Stimulated activated CD4-positive, alpha-beta T cell treated with anti-CD3 and anti-CD28 coated beads, Interleukin-12 subunit alpha, Interleukin-12 subunit beta, amount 100 ng/mL, for 24 hours (primary cell): Measurements from ENCODE around the gene UVSSA.
"Not testable (repeated sequence)": the region's sequence is repeated elsewhere in the genome, so short reads cannot be mapped to it uniquely, and the experiment has no call there.

Experiments
- DNase-seq, 2 experiments: peaks; one replicate each; pipeline ENCODE4 v3.0.0-alpha.2; 2020; ENCODE audit warnings: low read depth in 2 of 2

Gene UVSSA

DNA sequence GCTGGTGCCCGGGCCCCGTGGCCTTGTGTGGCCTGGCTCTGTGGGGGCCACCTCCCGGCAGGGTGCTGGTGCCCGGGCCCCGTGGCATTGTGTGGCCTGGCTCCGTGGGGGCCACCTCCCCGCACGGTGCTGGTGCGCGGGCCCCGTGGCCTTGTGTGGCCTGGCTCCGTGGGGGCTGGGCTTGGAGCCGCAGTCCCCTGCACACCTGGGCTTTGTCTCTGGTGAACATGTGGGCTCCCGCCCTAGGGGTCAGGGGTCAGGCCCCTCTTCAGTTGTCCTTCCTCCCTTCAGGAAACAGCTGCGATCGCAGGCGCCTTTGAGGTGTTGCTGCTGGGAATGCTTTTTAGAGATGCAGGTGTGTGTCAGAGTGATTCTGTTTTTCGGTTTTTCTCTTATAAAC lies 17.2 kb downstream of the UVSSA start:
- no peak for DNase-seq

DNA sequence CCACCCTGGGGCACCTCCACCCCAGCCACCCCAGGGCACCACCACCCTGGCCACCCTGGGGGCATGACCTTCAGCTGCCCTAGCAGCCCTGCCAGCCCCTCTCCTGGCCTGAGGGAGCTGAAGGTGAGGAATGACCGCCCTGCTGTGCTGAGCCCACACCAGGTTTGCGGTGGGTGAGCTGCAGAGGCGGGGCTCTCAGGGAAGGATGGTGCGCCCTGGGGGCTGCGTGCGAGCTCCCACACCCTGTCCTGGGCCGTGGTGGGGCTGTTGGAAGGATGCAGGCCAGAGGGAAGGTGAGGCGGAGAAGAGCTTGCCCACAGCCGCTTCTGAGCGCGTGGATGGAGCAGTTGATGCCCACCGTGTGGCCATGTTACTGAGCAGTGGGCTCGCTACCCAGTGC lies 17.7 kb downstream of the UVSSA start:
- DNase-seq = no peak

DNA sequence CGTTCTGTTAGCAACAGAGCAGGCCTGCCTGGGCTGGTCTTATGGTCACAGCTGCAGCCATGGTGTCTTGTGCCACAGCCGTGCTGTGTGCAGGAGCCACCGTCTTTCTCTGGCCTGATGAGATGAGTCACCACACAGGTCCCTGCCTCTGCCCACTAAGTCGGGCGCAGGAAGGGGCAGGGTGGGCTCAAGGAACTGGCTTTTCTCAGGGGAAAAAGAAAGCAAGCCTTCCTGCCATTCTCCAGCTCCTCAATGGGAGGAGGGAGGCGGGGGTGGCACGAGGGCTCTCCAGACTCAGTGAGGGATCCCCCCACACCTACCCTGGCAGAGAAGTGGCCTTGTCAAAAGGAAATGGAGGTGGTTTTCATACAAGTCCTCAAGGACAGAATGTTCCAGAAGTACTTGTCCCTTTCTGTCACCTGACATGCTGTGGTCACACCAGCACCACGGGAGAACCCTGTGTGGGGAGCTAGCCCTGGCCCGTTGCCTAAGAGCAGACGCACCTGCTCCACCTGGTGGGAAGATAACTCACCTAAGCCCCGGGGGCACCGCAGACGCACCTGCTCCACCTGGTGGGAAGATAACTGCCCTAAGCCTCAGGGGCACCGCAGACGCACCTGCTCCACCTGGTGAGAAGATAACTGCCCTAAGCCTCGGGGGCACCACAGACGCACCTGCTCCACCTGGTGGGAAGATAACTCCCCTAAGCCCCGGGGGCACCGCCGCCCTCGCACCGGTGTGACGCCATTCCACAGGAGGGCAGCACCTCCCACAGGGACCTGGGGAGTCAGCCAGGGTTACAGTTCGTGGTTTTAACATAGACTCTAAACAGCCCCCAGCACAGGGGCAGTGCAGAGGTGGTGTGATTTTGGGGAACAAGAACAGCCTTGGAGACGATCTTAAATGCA lies 18.5 kb downstream of the UVSSA start:
- DNase-seq = no peak

DNA sequence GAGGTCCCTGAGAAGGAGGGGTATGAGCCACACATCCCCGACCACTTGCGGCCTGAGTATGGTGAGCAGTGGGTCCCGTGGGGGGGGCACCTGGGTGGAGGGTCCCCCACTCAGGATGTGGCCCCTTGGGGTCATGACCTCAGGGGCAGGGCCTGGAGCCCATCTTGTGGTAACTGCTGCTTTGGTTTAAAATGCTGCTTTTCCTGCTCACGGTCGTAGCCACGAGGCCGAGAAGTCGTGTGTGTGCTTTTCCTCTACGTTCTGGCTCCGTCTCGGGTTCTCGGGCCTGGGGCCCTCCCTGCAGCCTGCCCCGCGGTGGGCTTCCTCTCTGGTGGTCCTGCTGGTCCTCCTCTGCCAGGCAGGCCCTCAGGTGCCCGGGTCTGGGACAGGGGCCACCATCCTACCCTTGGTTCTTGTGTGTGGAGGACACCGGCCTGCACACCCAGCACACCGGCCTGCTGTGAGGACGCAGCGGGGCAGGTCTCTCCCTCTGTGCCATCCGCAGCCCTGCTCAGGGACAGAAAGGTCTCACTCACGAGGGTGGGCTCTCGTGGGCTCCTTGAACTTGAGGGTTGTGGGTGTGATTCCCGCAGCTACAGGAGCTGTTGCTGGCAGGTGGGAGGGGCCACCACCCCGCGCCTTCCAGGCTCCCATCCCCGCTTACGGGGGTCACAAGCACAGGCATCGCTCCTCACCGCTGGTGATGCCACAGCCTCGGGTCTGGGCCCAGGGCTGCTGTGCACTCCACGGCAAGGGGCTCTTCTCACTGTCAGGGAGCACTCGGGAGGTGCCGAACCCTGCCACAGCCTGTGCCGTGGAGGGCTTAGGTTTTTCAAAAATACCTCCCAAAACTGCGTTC lies 19.6 kb downstream of the UVSSA start:
- DNase-seq = no peak

DNA sequence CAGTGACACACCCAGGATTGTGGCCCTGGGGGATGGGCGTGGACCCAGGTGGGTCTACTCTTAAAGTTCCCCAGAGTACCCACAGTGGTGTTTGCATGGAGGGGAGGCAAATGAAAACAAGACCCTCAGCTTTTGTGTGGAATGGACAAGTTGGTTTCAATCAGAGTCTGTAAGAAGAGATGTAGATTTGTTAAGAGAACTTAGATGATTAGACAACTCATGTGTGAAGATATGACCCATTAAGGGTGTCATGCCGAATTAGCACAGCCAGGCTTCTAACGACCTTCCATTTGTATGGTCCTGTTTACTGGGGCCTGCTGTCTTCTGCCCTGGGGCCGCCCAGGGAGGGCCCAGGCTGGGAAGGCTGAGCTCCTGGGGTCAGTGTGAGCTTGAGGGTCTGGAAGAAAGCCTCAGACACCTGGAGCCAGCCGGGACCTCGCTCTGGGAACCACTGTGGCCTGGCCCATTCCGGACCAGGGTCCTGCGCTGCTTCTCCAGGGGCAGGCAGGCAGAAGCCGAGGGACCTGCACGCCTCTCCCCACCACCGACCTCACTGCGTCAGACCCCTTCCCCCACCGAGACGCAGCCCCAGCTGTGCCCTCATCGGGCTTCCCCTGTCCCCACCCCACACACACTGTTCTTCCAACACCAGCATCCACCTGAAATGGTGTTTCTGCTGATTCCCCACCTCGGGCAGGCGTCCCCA lies 20.4 kb downstream of the UVSSA start:
- DNase-seq = no peak

DNA sequence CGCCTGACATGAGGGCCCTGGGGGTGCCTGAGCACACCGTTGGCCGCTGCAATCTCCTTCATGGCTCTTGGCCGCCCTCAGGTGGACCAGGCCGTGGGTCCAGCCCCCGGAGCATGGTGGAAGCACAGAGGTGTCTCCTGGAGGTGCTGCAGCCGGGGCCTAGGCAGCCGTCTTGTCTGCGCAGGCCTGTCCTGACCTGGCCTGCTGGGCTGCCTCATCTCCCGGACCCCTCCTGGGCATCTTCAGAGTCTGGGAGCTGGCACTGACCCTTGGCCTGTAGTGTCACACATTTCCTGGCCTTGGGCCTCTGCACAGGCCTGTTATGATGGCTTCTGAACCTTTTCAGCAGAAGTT lies 20.9 kb downstream of the UVSSA start:
- DNase-seq = no peak

DNA sequence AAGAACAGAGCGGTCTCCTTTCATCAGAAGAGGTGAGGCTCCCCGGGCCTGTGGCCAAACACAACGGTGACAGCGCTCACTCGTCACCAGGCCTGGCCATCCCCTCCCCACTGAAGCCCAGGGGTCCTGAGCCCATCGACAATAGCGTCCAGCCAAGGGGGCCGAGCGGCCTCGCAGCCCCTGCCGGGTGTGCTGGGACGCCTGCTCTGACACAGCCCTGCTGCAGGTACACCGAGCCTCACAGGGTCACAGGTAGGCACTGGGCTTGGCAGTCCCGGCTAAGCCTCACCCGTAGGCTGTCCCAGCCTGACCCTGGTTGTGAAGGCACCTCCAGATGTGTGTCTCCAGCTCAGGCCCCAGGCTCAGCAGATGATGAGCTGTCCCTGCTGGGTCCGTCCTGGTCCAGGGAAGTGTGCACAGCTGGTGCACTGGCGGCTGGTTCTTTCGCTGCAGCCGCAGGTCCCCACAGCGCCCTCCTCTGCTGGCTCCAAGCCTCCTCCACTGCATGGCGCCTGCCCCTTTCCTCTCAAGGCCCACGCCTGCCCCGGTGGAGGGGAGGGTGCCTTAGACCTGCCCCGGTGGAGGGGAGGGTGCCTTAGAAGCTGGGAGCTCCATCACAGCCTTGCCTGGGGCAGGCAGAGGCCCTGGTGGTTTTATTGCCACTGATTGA lies 21.5 kb downstream of the UVSSA start:
- DNase-seq = no peak

DNA sequence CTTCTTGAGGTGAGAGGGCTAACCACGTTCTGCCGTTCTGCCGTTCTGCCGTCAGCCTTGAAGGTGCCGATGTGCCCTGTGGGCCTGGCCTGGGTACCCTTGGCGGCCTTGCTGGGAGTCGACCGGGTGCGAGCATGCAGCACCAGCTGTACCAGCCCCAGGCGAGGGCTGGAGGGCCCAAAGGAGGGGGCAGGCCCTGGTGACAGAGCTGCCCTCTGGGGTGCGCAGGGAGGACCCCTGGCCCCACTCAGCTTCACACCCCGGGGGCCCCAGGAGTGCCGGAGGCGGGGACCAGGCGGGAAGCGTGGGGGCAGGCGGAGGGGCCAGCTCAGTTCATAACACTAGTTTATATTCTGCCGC lies 22.1 kb downstream of the UVSSA start:
- DNase-seq = no peak

DNA sequence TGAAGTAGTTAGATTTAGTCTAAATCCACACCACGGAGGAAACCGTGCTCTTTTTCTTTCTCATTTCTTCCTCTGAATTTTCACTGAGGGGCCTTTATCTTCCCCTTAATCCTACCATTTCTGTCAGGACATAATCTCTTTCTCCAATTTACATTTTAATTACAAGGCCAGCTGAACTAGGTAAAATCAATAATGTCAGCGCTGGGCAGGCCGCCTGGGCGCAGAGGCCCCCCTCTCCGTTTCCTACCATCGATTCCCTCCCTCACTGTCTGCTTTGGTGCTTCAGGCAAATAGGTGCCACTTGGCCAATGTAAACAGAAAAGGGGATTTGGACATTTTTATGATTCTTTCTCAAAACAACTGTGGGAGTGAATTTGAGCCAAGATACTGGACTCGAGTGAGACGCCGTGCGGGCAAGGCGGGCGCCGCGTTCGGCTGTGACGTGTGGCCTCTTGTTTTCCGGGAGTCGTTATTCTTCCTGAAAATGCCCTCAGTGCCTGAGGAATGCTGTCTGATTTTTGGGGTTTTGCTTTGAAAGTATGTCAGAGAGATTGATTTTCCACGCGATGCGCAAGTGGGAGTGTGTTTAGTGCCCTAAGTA lies 22.6 kb downstream of the UVSSA start:
- DNase-seq = no peak

DNA sequence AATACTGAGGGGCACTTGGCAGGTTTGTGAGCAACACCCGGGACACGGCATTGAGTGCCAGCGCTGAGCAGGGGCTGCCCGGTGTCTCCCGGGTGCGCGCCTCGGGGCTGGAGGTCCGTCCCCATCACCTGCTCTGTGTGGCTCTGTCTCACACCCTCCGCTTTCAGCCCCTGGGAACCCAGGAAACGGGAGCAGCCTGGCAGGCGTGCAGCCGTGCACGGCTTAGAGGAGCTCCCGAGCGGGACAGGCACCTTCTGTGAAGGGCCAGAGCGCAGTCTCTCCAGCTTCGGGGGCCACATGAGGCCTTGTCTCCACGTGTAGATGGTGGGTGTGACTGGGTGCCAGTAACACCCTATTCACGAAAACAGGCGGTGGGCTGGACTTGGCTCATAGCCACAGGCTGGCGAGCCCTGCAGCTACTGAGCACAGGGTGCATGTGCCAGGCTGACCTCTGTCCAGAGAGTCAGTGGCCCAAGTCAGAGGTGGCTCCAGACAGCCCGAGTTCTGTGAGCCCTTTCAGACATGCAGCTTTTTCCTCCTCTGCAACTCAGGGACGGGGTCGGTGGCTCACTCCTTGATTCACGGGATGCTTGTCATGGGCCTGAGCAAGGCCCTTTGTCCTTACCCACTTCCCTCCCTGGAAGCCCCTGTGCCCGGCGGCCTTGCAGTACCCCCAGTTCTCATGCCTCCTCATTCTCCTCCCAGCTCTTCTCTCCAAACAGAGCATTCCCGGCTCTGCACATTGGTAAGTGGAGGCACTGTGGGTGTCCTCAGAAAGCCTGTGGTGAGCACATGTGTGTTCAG lies 23.5 kb downstream of the UVSSA start:
- no peak for DNase-seq

DNA sequence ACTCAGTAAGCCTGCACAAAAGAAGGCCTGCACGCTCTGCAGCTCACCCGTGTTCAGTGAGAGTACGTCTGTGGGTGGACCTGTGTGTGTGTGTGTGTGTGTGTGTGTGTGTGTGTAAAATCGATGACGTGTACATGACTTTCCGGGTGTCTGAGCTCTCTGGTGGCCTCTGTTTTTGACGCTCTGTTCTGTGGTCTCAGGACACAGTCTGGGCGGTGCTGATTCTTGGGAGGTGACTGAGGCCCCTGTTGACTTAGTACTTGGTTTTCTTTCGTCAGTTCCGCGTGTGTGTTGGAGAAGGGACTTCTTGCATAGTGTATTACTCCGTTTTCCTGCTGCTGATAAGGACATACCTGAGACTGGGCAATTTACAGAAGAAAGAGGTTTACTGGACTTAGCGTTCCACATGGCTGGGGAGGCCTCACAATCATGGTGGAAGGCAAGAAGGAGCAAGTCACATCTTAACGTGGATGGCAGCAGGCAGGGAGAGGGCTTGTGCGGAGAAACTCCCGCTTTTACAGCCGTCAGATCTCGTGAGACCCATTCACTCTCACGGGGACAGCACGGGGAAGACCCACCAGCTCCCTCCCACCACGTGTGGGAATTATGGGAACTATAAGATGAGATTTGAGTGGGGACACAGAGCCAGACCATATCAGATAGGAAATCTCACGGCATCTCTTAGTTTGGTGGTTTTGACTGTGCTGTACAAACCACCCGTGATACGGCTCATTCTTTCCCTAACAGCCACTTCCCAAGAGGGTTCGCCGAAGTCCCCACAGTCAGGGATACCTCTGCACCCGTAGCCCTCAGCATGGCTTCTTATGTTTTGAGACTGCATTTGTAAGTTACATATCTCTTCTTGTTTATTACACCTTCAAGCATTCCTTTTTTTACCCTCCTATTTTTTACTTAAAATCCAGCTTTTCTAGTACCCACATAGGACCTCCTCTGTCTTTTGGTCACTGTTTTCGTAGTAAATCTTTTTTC lies 24.5 kb downstream of the UVSSA start:
- no peak for DNase-seq

DNA sequence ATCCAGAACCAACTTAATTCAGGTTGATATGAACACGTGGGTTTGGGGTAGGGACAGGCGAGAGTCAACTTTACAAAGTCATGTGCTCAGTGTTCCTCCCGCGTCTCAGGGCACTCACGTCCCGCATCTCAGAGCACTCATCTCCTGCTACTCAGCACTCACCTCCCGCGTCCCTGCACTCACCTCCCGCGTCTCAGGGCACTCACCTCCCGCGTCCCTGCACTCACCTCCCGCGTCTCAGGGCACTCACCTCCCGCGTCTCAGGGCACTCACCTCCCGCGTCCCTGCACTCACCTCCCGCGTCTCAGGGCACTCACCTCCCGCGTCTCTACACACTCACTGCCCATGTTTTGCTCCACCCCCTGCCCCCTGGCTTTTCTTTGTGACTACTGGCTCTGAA lies 25.6 kb downstream of the UVSSA start:
- not testable (repeated sequence) for DNase-seq

DNA sequence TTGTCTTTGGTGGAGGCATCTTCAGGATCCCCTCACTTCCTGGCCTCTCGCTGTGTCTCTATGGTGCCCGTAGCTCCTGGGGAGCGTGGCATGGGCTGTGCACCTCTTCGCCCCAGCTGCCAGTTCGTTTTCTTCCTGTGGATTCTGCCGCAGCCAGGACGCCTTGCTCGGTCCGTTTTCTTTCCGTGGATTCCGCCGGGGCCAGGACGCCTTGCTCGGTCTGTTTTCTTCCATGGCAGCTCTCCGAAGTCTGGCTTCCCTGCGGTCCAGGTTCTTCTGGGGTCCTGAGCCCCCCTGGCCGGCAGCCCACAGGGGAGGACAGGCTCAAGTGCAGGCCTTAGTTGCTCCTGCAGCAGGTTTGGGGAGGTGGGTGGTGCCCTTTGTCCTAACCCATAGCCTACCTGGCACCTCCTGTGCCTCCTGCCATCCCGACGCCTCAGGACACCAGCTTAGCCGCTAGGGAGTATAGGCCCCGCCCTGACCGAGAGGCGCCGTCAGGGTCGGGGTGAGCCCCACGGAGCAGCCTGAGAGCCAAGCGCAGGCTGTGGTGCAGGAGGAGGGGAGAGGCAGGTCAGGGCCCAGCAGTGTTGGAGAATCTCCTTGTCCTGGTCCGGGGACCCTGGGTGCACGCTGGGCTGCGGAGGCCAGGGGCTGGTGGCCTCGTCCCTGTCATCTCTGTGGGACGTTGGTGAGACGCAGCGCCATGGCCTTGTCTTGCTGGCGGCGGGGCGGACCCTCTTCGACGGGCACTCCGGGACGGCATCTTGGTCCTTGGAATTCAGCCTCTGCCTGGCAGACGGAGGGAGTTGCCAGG lies 27.1 kb downstream of the UVSSA start:
- no peak for DNase-seq

DNA sequence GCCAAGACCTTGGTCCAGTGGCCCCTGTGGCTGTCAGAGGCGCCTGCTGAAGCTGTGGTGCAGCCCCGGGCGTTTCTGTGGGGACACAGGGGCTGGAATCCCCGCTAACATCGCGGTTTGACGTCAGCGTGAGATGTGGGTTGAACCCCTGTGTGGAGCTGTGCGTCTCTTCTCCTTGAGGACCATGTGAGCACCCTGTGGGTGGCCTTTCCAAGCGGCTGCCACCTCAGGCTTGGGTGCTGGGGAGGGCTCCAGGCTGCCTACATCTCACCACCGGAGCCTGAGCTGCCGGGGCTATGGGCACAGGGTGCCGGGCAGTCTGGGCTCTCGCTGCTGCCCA lies 27.7 kb downstream of the UVSSA start:
- no peak for DNase-seq

DNA sequence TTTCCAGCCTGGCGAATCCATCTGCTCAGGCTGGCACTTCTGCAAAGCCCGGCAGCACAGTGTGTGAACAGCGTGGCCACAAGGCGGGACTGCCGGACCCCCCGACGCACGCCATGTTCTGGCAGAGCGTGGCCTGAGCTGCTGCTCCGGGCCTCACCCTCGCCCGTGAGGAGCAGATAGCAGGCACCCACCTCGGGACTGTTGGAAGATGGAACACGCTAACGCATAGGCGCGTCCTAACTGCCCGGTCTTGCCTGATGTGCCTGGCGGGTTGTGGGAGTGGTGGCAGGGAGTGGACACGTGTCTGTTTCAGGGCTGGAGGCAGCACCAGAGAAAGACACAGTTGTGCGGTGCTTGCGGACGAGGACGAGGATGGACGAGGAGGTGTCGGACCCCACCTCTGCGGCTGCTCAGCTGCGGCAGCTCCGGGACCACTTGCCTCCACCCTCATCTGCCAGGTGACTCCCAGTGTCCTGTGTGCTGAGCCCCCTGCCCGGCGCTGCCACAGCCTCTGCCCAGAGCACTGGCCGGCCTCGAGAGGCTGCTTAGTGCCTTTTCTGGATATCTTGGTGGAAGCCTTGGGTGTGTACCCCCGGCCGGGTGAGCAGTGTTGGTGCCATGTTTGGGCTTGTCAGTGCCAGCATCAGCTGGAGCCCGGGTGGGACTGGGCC lies 28.2 kb downstream of the UVSSA start:
- DNase-seq = no peak

DNA sequence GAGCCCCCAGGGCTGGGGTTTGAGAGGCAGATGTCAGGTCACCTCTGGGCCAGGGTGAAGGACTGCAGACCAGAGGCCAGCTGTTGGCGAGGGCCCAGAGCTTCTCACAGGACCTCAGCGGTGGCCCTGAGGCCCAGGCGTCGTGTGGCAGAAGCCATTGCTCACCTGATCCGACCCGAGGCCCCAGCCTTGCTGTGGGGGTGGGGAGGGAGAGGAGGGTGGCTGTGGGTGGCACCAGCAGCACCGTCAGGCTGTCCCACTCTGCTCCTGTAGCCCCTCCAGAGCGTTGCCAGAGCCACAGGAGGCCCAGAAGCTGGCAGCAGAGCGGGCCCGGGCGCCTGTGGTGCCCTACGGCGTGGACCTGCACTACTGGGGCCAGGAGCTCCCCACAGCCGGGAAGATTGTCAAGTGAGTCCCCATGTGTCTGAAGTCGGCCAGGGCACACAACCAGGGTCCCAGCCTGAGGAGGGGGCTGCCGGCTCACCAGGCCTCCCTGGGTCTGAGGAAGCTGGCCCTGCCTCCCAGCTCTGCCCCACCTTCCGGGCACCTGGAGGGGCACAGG lies 28.8 kb downstream of the UVSSA start:
- DNase-seq = no peak

DNA sequence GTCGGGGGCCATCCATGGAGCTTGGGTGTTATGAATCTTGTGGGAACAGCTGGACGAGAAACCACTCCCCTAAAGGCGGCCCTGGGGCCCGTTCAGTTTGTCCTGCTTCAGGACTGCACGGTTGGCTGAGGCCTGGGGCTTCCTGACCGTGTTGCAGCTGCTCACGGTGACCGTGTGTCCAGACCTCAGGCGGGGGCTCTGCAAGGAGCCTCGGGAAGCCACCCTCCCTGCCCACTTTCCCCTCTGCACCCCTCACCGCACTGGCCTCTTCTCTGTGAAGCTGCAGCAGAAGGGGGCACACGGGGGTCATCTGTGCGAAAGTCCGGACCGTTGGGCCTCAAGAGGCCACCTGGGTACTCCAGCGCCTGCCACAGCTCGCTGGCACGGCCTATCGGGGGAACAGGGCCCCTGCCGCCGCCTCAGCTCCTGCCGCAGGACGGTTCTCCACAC lies 29.4 kb downstream of the UVSSA start:
- DNase-seq = no peak
